T1000 (cell line): ENCODE measurements around the gene GNAI2.
"Not testable (repeated sequence)": the region's sequence is repeated elsewhere in the genome, so short reads cannot be mapped to it uniquely, and the experiment has no call there.

Source experiments
- DNase-seq: peaks from one replicate; lab custom pipeline; 2025; ENCODE audit warnings: mixed read lengths; lab: John Stamatoyannopoulos, UW

The GNAI2 gene

GRCh38 chr3:50204804-50205412, 31.1 kb upstream of the GNAI2 start, which contains the start of gene SLC38A3:
TSS of gene SLC38A3 (plus strand) at chr3:50205271. CDS start at chr3:50214200, 8,929 bp downstream.
- DNase-seq, result no peak

GRCh38 chr3:50205413-50206276, 30.4 kb upstream of the GNAI2 start:
- no peak for DNase-seq

DNA sequence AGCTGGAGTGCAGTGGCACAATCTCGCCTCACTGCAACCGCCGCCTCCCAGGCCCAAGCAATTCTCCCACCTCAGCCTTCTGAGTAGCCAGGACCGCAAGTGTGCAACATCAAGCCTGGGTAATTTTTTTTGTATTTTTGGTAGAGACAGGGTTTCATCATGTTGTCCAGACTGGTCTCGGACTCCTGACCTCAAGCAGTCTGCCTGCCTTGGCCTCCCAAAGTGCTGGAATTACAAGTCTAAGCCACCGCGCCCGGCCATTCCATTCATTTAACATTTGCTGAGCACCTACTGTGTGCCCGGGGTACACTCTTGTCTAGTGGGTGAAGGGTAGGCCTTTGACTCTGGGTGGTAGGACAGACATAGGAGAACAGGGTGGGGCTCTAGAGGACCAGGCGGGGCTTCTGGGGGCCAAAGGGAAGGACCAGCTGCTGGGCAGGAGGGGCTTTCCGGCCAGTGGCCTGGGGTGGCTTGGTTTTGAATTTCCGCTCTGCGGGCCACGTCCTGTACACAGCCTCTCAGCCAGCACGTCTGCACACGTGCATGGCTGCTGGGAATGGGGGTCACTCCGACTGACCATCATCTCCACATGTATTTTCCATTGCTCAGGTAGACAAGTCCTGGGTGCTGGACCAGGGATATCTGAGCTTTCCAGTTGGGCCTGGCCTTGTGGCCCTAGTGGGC, 28.5 kb upstream of the GNAI2 start:
- no peak for DNase-seq

GRCh38 chr3:50208677-50209344, 27.2 kb upstream of the GNAI2 start:
- no peak for DNase-seq

DNA sequence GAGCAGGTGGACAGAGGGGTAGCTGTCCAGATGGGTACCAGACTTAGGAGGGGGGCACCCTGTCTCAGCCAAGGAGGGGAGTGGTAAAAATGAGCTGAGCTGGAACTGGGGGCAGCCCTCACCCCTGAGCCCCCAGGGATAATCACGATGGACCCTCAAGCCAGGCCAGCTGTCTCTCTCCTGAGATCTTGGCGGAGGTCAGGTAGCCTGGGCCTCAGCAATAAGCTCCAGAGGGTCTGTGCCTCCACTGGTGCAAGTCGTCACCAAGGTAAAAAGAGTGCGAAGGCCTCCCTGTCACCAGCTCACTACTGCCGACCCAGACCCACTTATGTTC, 25.9 kb upstream of the GNAI2 start:
- no peak for DNase-seq

DNA sequence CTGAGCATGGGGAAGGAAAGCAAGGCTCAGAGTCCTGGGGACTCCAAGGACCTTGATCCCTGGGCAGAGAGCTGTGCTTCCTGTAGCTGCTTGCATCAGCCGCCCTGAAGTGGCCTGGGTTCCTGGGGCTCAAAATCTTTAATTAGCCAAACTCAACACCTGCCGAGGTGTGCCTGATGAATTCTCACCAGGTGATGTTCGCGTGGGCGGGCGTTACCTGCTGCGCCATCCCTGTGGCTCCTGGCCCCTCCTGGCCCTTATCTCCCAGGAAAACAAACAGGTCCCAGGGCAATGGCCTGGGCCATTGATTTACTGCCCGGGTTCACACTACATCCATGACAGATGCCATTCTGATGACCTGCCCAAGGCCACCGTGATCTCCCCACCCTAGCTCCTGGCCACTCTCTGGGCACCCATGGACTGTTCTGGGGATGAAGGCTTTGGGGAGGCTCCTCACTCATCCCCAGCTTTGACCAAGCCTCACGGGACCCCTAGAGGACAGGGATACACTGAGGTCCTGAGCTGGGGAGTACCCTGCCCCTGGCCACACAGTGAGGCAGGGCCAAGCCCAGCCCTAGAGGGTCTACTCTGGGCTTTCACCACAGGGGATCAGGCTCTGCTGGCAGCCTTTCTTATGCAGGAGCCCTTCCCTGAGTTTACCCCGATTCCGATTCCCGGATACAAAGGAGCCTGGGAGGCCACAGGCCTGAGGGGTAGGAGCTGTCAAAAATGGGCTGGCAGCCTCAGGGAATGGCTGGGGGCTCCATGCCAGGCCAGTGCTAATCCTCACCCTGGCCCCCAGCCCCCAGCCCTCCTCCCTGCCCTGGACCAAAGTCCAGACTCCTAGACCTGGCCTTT, 25.3 kb upstream of the GNAI2 start:
- DNase-seq, result no peak

DNA sequence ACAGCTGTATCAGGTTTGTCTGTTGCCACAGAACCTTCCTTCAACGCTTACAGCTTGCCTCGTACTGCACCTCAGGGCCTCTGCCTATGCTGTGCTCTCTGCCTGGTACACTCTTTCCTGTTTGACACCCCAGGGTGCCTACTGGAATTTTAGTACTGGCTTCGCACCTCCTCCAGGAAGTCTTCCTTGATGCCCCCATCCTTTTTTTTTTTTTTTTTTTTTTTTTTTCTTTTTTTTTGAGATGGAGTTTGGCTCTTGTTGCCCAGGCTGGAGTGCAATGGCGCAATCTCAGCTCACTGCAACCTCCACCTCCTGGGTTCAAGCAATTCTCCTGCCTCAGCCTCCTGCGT, 24.7 kb upstream of the GNAI2 start:
- DNase-seq, result not testable (repeated sequence)

GRCh38 chr3:50211930-50212329, 24.1 kb upstream of the GNAI2 start:
- DNase-seq, result no peak

- DNase-seq, result no peak
Measured at GRCh38 chr3:50212502-50212901, 23.5 kb upstream of the GNAI2 start.

GRCh38 chr3:50212971-50213370, 23.0 kb upstream of the GNAI2 start:
- DNase-seq, result no peak

DNA sequence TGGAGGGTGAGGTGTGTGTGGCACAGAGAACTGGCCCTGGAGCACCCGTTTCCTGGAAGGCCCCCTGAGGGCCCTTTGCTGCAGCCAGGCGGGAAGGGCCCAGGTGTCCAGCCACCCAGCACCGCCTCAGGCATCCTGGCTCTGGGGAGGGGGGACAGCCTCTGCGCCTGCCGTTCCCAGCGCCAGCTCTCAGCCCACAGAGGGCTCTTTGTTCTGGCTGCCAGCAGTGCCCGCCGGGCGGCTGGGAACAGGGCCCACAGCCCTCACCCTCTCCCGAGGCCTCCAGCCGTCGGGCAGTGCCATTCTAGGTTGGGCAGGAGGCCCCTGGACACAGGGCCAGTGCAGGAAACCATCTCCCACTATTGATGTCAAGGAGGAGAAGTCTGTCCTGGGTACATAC, 22.6 kb upstream of the GNAI2 start:
- no peak for DNase-seq

- no peak for DNase-seq
Measured at GRCh38 chr3:50214824-50215223, 21.2 kb upstream of the GNAI2 start.

DNA sequence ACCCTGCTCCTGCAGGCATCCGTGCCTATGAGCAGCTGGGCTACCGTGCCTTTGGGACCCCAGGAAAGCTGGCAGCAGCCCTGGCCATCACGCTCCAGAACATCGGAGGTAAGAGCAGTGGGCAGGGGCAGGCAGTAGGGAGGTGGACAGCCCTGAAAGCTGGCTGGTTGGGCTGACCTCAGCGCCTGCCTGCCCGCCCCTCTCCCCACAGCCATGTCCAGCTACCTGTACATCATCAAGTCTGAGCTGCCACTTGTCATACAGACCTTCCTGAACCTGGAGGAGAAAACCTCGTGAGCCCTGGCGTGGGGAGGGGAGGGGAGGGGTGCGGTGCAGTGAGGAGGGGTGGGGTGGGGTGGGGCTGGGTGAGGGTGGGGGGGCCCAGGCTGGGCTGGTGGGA, 20.5 kb upstream of the GNAI2 start:
- no peak for DNase-seq

GRCh38 chr3:50217681-50218080, 18.3 kb upstream of the GNAI2 start:
- DNase-seq, result no peak

DNA sequence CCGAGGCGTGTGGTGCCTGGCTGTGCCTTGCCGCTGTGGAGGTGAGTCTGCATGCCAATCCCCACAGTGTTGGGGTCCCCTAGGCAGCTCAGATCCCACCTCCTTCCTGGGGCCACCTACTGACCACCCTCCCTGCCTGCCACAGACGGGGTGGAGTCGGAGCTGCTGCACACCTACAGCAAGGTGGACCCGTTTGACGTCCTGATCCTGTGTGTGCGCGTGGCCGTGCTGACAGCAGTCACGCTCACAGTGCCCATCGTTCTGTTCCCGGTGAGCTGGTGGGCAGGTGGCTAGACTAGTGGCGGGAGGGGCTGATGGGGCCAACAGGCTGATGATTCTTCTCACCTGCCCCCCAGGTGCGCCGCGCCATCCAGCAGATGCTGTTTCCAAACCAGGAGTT, 17.6 kb upstream of the GNAI2 start:
- no peak for DNase-seq

DNA sequence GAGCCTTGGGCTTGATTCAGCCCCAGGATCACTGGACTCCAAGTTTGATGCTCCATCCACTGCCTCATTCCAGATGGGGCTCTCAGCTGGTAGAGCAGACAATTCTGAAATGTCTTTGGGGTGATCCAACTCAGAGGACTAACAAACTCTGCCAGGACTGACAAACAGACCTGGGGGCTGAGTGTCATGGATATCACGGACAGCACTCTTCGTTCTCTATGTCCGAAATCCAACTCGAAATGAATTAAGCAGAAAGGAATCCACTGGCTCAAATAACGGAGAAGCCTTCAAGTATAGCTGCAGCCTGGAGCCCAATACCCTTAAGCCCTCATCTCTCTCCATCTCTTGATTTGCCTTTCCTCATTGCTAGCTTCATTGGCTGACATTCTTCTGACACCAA, 16.7 kb upstream of the GNAI2 start:
- no peak for DNase-seq

- DNase-seq, result no peak
Measured at GRCh38 chr3:50220109-50220508, 15.9 kb upstream of the GNAI2 start.

DNA sequence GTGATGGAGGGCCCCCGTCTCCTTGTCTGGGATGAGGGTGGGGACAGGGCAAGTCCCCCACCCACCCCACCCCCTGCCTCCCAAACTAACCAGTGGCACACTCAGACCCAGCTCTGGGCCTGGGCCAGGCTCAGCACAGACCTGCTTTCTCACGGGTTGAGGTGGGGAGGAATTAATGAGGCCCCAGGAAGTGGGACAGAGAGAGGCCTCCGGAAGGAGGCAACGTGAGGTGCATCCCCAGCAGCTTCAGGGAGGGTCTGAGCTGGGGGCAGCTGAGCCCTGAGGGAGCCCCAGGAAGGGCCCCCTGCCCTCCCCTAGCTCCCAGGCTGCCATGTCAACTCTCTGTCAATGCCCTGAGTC, 15.0 kb upstream of the GNAI2 start:
- no peak for DNase-seq

DNA sequence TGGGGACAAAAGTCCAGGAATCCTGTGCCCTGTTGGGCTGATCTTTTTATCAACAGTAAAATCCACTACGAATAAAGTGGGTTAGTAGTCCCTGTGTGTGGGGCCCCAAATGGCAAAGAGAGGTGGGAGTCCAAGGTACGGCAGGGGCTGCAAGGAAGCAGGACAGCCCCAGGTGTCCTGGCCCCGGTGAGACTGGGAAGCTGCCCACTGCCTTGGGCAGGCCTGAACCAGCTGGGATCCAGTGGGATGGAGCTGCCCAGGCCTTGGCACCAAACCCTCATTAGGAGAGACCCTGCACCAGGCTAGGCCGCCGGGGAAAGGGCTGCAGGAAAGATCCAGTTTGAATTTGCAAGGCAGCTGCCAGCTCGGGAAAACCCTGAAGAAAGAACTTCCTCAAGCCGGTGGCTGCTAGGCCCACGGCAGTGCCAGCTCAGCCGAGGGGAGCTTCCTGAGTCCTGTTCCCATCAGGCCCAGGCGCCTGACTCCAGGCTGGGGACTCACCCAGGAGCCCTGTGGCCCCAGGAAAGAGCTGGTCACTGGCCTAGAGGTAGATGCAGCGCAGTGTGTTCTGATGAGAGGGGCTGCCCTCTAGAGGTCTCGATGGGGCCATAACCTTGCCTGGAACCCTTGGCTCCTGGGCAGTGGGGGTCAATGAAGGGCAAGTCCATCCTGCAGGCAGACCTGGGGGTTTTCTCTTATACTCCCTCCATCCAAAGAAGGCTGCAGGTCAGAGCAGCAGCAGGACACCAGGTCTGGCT, 14.4 kb upstream of the GNAI2 start:
- no peak for DNase-seq

DNA sequence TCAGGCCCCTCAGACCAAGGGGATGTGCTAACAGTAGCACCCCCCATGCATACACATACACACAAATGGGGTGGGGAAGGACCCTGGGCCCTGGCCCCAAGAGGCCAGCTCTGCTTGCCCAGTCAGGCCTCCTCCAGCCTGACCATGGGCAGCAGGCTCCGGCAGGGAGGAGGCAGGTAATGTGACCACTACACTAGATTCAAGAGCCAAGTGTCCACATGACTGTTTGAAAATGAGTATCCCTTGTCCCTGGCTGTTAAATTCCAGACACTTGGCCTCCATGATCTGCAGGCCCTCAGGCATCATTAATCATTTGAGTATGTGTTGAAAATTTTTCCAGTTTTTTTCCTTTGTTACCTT, 13.9 kb upstream of the GNAI2 start:
- no peak for DNase-seq

- no peak for DNase-seq
Measured at GRCh38 chr3:50224639-50225038, 11.4 kb upstream of the GNAI2 start.
